ENCODE data around the gene BRSK2. TPM values are rescaled to one million over a fixed set of nuclear protein-coding genes. Genes with fewer than 3 reads are reported as not detected.

The BRSK2 gene
- total and polyA plus RNA-seq, 2 of the 4 experiments (the other 2 are of a cell fraction), result 0.18 to 0.62 TPM

GRCh38 chr11:1401171-1401445 is 11.4 kb downstream of the BRSK2 start:
- TF ChIP-seq NFE2L2 (IDR thresholded peaks at IDR 0.05; ENCODE audit: low read depth, low read length) (no peak), CEBPB (IDR thresholded peaks at IDR 0.05; ENCODE audit: low read depth, low read length) (no peak), RAD21 (IDR thresholded peaks at IDR 0.05; ENCODE audit: low read length) (no peak), SMC3 (IDR thresholded peaks at IDR 0.05; ENCODE audit: low read depth, low read length) (no peak), POLR2A (IDR thresholded peaks at IDR 0.05; ENCODE audit: low read depth, low read length) (no peak), BHLHE40 (IDR thresholded peaks at IDR 0.05; ENCODE audit: low read depth, low read length) (no peak), MXI1 (IDR thresholded peaks at IDR 0.05; ENCODE audit: borderline replicate concordance, low read depth, low read length) (no peak), USF2 (IDR thresholded peaks at IDR 0.05; ENCODE audit: low read depth, low read length) (no peak), MAFK (IDR thresholded peaks at IDR 0.05; ENCODE audit: low read depth, low read length) (no peak), CHD1 (IDR thresholded peaks at IDR 0.05; ENCODE audit: low read depth, low read length) (no peak)
- Histone ChIP-seq H3K4me3 (ENCODE audit: insufficient read depth, low read depth, low read length) (no peak overlapping the region), H3K27ac (ENCODE audit: insufficient read depth, low read length) (no peak overlapping the region), H3K9me1 (ENCODE audit: insufficient read depth, low read length) (no peaks in the 10 kb centered on the region), H3K4me1 (ENCODE audit: control insufficient read depth, insufficient read depth, low read length) (no peaks in the 10 kb centered on the region), H2BK20ac (ENCODE audit: low read depth, low read length) (no peak overlapping the region), H4K91ac (ENCODE audit: insufficient read depth, low read depth, low read length) (no peak overlapping the region), H2AK9ac (replicated peaks; ENCODE audit: low read depth, low read length, poor library complexity) (peak overlapping the region; percentile 28), H3K23ac (ENCODE audit: low read depth, low read length) (no peak overlapping the region), H4K8ac (ENCODE audit: low read depth in 2 of 2, low read length in 2 of 2) (no peak overlapping the region), H2BK5ac (ENCODE audit: low read depth, low read length, poor library complexity, severe bottlenecking) (no peak overlapping the region), H3K18ac (ENCODE audit: low read depth, low read length) (no peak overlapping the region), H2AFZ (replicated peaks; ENCODE audit: low read length, poor library complexity) (no peak overlapping the region), H3K9me3 (ENCODE audit: control insufficient read depth, insufficient read depth, low read length) (no peaks in the 10 kb centered on the region), H2BK15ac (ENCODE audit: low read depth, low read length) (no peak overlapping the region), H4K20me1 (ENCODE audit: insufficient read depth, low read length) (peaks cover 7% of the 10 kb centered on the region; the same call in 1 of the 2 replicates), H3K79me1 (ENCODE audit: low read depth in 1 of 2, low read length in 2 of 2) (no peaks in the 10 kb centered on the region), H3K4me2 (ENCODE audit: low read depth, low read length) (no peak overlapping the region), H3K14ac (replicated peaks; ENCODE audit: low read depth, low read length) (no peak overlapping the region), H2BK120ac (ENCODE audit: low read depth, low read length) (no peak overlapping the region), H3K27me3 (ENCODE audit: control insufficient read depth, insufficient read depth, low read length) (peaks cover 9% of the 10 kb centered on the region; the same call in 1 of the 2 replicates), H2AK5ac (ENCODE audit: low read depth, low read length) (no peak overlapping the region), H4K5ac (ENCODE audit: low read depth, low read length) (no peak overlapping the region), H3K56ac (ENCODE audit: extremely low read depth, insufficient read depth, low read length) (no peak overlapping the region), H3K9ac (ENCODE audit: low read depth, low read length) (no peak overlapping the region), H3K4ac (ENCODE audit: low read depth, low read length) (no peak overlapping the region), H3K36me3 (ENCODE audit: control insufficient read depth, insufficient read depth, low read length) (no peaks in the 10 kb centered on the region)
- intact Hi-C loops (cut with micrococcal nuclease), result no loop called here
- ChIA-PET POLR2A (ENCODE audit: unreplicated experiment) (no interaction called here), CTCF (no interaction called here)
- dilution Hi-C loops (cut with HindIII; ENCODE audit: low sequenced_read_pairs, unreplicated experiment), result no loop called here
- in situ Hi-C loops (cut with MboI; ENCODE audit: low sequenced_read_pairs), result no loop called here
- ATAC-seq (ENCODE audit: low read depth), result no peak
- no peak for DNase-seq
- BruUV-seq (replicated peaks), result no TSS peak
- WGBS, 2 experiments (ENCODE audit: extremely low coverage in 2 of 2, insufficient read length in 1 of 2), result 80% methylated on average over 3 of the region's 11 CpGs; no CpG with 5 or more reads in 1 of the 2 experiments

Measured in IMR-90 (cell line).